ENCODE measurements around the gene LILRA5.

Gene LILRA5

GRCh38 chr19:54319892-54320670, 7.1 kb upstream of the LILRA5 start:
- no peak overlapping the region for H3K4me3 ChIP-seq (ENCODE audit: insufficient read length, low read depth)
- no peak overlapping the region for H3K9ac ChIP-seq (ENCODE audit: insufficient read length, low read depth)
- H3K9me3 ChIP-seq (ENCODE audit: insufficient read depth, low read length) = peaks cover 7% of the 10 kb centered on the region; the same call in 1 of the 2 replicates
- H3K36me3 ChIP-seq (ENCODE audit: insufficient read depth, insufficient read length, low read length) = no peaks in the 10 kb centered on the region
- no peak for DNase-seq (ENCODE audit: low read depth, low spot score)
- TF ChIP-seq YY1 (IDR thresholded peaks at IDR 0.05; ENCODE audit: insufficient read depth, insufficient read length) = no peak
- TF ChIP-seq ZNF274 (IDR thresholded peaks at IDR 0.05; ENCODE audit: low read depth, low read length) = no peak
- TF ChIP-seq SUZ12 (IDR thresholded peaks at IDR 0.05; ENCODE audit: extremely low read depth, insufficient read depth, insufficient read length) = no peak
- no peaks in the 10 kb centered on the region for H3K4me1 ChIP-seq (ENCODE audit: insufficient read depth, insufficient read length)
- H3K27me3 ChIP-seq (ENCODE audit: insufficient read depth, insufficient read length) = no peaks in the 10 kb centered on the region

- peaks cover under 1% of the 10 kb centered on the region for H3K27me3 ChIP-seq (ENCODE audit: insufficient read depth, insufficient read length)
These were observed 6.1 kb upstream of the LILRA5 start for GRCh38 chr19:54319049-54319448.

GRCh38 chr19:54317965-54318240, 4.9 kb upstream of the LILRA5 start:
- Histone ChIP-seq H3K4me3 (ENCODE audit: insufficient read length, low read depth) (no peak overlapping the region), H3K36me3 (ENCODE audit: insufficient read depth, insufficient read length, low read length) (no peaks in the 10 kb centered on the region), H3K4me1 (ENCODE audit: insufficient read depth, insufficient read length) (no peaks in the 10 kb centered on the region), H3K9me3 (ENCODE audit: insufficient read depth, low read length) (peaks cover 7% of the 10 kb centered on the region; the same call in 1 of the 2 replicates), H3K9ac (ENCODE audit: insufficient read length, low read depth) (no peak overlapping the region), H3K27me3 (ENCODE audit: insufficient read depth, insufficient read length) (peaks cover 5% of the 10 kb centered on the region)
- TF ChIP-seq YY1 (IDR thresholded peaks at IDR 0.05; ENCODE audit: insufficient read depth, insufficient read length) (no peak), ZNF274 (IDR thresholded peaks at IDR 0.05; ENCODE audit: low read depth, low read length) (no peak), SUZ12 (IDR thresholded peaks at IDR 0.05; ENCODE audit: extremely low read depth, insufficient read depth, insufficient read length) (no peak)
- DNase-seq (ENCODE audit: low read depth, low spot score) = no peak

More at GRCh38 chr19:54319049-54319448, 6.1 kb upstream of the LILRA5 start:
- Histone ChIP-seq H3K36me3 (ENCODE audit: insufficient read depth, insufficient read length, low read length) (no peaks in the 10 kb centered on the region), H3K4me1 (ENCODE audit: insufficient read depth, insufficient read length) (no peaks in the 10 kb centered on the region), H3K9ac (ENCODE audit: insufficient read length, low read depth) (no peak overlapping the region), H3K9me3 (ENCODE audit: insufficient read depth, low read length) (peaks cover 7% of the 10 kb centered on the region; the same call in 1 of the 2 replicates), H3K4me3 (ENCODE audit: insufficient read length, low read depth) (no peak overlapping the region)
- TF ChIP-seq YY1 (IDR thresholded peaks at IDR 0.05; ENCODE audit: insufficient read depth, insufficient read length) (no peak), SUZ12 (IDR thresholded peaks at IDR 0.05; ENCODE audit: extremely low read depth, insufficient read depth, insufficient read length) (no peak), ZNF274 (IDR thresholded peaks at IDR 0.05; ENCODE audit: low read depth, low read length) (no peak)
- DNase-seq (ENCODE audit: low read depth, low spot score) = no peak

- no peak for DNase-seq (ENCODE audit: low read depth, low spot score)
- Histone ChIP-seq H3K27me3 (ENCODE audit: insufficient read depth, insufficient read length) (peaks cover 5% of the 10 kb centered on the region), H3K36me3 (ENCODE audit: insufficient read depth, insufficient read length, low read length) (no peaks in the 10 kb centered on the region), H3K4me3 (ENCODE audit: insufficient read length, low read depth) (no peak overlapping the region), H3K9ac (ENCODE audit: insufficient read length, low read depth) (no peak overlapping the region), H3K4me1 (ENCODE audit: insufficient read depth, insufficient read length) (no peaks in the 10 kb centered on the region), H3K9me3 (ENCODE audit: insufficient read depth, low read length) (peaks cover 7% of the 10 kb centered on the region; the same call in 1 of the 2 replicates)
- TF ChIP-seq ZNF274 (IDR thresholded peaks at IDR 0.05; ENCODE audit: low read depth, low read length) (no peak), YY1 (IDR thresholded peaks at IDR 0.05; ENCODE audit: insufficient read depth, insufficient read length) (no peak), SUZ12 (IDR thresholded peaks at IDR 0.05; ENCODE audit: extremely low read depth, insufficient read depth, insufficient read length) (no peak)
These were observed 4.4 kb upstream of the LILRA5 start for GRCh38 chr19:54317108-54317964.

- H3K9me3 ChIP-seq (ENCODE audit: insufficient read depth, low read length) = peaks cover under 1% of the 10 kb centered on the region; the same call in 1 of the 2 replicates
- H3K9ac ChIP-seq (ENCODE audit: insufficient read length, low read depth) = no peak overlapping the region
- H3K4me3 ChIP-seq (ENCODE audit: insufficient read length, low read depth) = no peak overlapping the region
- DNase-seq (ENCODE audit: low read depth, low spot score) = no peak
- H3K36me3 ChIP-seq (ENCODE audit: insufficient read depth, insufficient read length, low read length) = no peaks in the 10 kb centered on the region
- peaks cover 5% of the 10 kb centered on the region for H3K27me3 ChIP-seq (ENCODE audit: insufficient read depth, insufficient read length)
- no peaks in the 10 kb centered on the region for H3K4me1 ChIP-seq (ENCODE audit: insufficient read depth, insufficient read length)
- TF ChIP-seq ZNF274 (IDR thresholded peaks at IDR 0.05; ENCODE audit: low read depth, low read length) (no peak), SUZ12 (IDR thresholded peaks at IDR 0.05; ENCODE audit: extremely low read depth, insufficient read depth, insufficient read length) (no peak), YY1 (IDR thresholded peaks at IDR 0.05; ENCODE audit: insufficient read depth, insufficient read length) (no peak)
These were observed 3.8 kb upstream of the LILRA5 start for GRCh38 chr19:54316746-54317107.

- Histone ChIP-seq H3K9me3 (ENCODE audit: insufficient read depth, low read length) (no peaks in the 10 kb centered on the region; the same call in 1 of the 2 replicates), H3K9ac (ENCODE audit: insufficient read length, low read depth) (no peak overlapping the region), H3K27me3 (ENCODE audit: insufficient read depth, insufficient read length) (peaks cover 5% of the 10 kb centered on the region), H3K36me3 (ENCODE audit: insufficient read depth, insufficient read length, low read length) (no peaks in the 10 kb centered on the region), H3K4me3 (ENCODE audit: insufficient read length, low read depth) (no peak overlapping the region), H3K4me1 (ENCODE audit: insufficient read depth, insufficient read length) (no peaks in the 10 kb centered on the region)
- no peak for DNase-seq (ENCODE audit: low read depth, low spot score)
- TF ChIP-seq ZNF274 (IDR thresholded peaks at IDR 0.05; ENCODE audit: low read depth, low read length) = no peak
- no peak for TF ChIP-seq YY1 (IDR thresholded peaks at IDR 0.05; ENCODE audit: insufficient read depth, insufficient read length)
- no peak for TF ChIP-seq SUZ12 (IDR thresholded peaks at IDR 0.05; ENCODE audit: extremely low read depth, insufficient read depth, insufficient read length)
These were observed 3.0 kb upstream of the LILRA5 start for GRCh38 chr19:54315956-54316355.

- no peak overlapping the region for H3K4me3 ChIP-seq (ENCODE audit: insufficient read length, low read depth)
- no peaks in the 10 kb centered on the region for H3K9me3 ChIP-seq (ENCODE audit: insufficient read depth, low read length)
- no peaks in the 10 kb centered on the region for H3K36me3 ChIP-seq (ENCODE audit: insufficient read depth, insufficient read length, low read length)
- DNase-seq (ENCODE audit: low read depth, low spot score) = no peak
- H3K4me1 ChIP-seq (ENCODE audit: insufficient read depth, insufficient read length) = no peaks in the 10 kb centered on the region
- no peak overlapping the region for H3K9ac ChIP-seq (ENCODE audit: insufficient read length, low read depth)
- TF ChIP-seq SUZ12 (IDR thresholded peaks at IDR 0.05; ENCODE audit: extremely low read depth, insufficient read depth, insufficient read length) (no peak), ZNF274 (IDR thresholded peaks at IDR 0.05; ENCODE audit: low read depth, low read length) (no peak), YY1 (IDR thresholded peaks at IDR 0.05; ENCODE audit: insufficient read depth, insufficient read length) (no peak)
- H3K27me3 ChIP-seq (ENCODE audit: insufficient read depth, insufficient read length) = peaks cover 13% of the 10 kb centered on the region
These were observed 955 bp downstream of the LILRA5 start for GRCh38 chr19:54312011-54312410.
